Gastroesophageal sphincter (tissue), 4 donors: ENCODE data around the gene EIF3B. TPM values are rescaled to one million over a fixed set of nuclear protein-coding genes. Genes with fewer than 3 reads are reported as not detected.
"Not testable (repeated sequence)": the region's sequence is repeated elsewhere in the genome, so short reads cannot be mapped to it uniquely, and the experiment has no call there.

Experiments used
- ATAC-seq: fragments of 150-250 bp; one replicate; pipeline ENCODE4 v1.9.1; 2016; ENCODE audit warnings: mild to moderate bottlenecking, moderate library complexity
- H3K27ac ChIP-seq, 4 donors: fragments of 200-600 bp; sonication (generic) in 3 of 4; 1 replicate in 3 of 4; 2 replicates in 1 of 4; pipeline ENCODE4 v1.5.1; 2016 to 2019
- H3K27me3 ChIP-seq: fragments of 200-600 bp; sonication (generic); one replicate; pipeline ENCODE4 v1.5.1; 2019
- H3K36me3 ChIP-seq, 2 donors: fragments of 200-600 bp; sonication (generic); one replicate each; pipeline ENCODE4 v1.5.1; 2019; ENCODE audit warnings: control low read depth in 1 of 2
- H3K4me1 ChIP-seq, 3 donors: fragments of 200-600 bp; sonication (generic); 1 replicate in 2 of 3; 2 replicates in 1 of 3; pipeline ENCODE4 v1.5.1; 2016 to 2019; ENCODE audit warnings: control low read depth in 2 of 3
- H3K4me3 ChIP-seq, 2 donors: fragments of 200-600 bp; sonication (generic); one replicate each; pipeline ENCODE4 v1.5.1; 2019; ENCODE audit warnings: mild to moderate bottlenecking in 1 of 2, moderate library complexity in 1 of 2
- H3K9me3 ChIP-seq, 3 donors: fragments of 200-600 bp; sonication (generic); one replicate each; pipeline ENCODE4 v1.5.1; 2017 to 2019; ENCODE audit warnings: control low read depth in 2 of 3
- EP300 ChIP-seq: sonication (generic); formaldehyde crosslinking; IDR thresholded peaks from one replicate; pipeline ENCODE4 v1.6.1; 2017; ENCODE audit warnings: antibody characterized with exemption, mild to moderate bottlenecking
- POLR2A ChIP-seq, 2 donors: fragments of 450-650 bp; IDR thresholded peaks; one replicate each; pipeline ENCODE4 v1.6.1; 2017; ENCODE audit warnings: antibody characterized with exemption in 2 of 2, mild to moderate bottlenecking in 2 of 2, moderate library complexity in 1 of 2
- POLR2AphosphoS5 ChIP-seq: sonication (generic); formaldehyde crosslinking; IDR thresholded peaks from one replicate; pipeline ENCODE4 v1.6.1; 2017; ENCODE audit warnings: antibody characterized with exemption
- WGBS, 2 donors: methylation state at CpG; one replicate each; pipeline ENCODE4 v1.1.5; 2018; ENCODE audit warnings: low coverage in 1 of 2; 5-methylcytosine and 5-hydroxymethylcytosine counted together
- total RNA-seq, 4 donors: library from RNA; depleted of rRNA; stranded (reverse); fragments of >200 nt; gene quantifications; one replicate each; pipeline ENCODE4 v1.1.0, GENCODE V29; 2016
- TF ChIP-seq, protein P1 (sequence below), 4 experiments: fragments of 200-600 bp in 2 of 4; fragments of 450-650 bp in 2 of 4; sonication (generic) in 1 of 4; IDR thresholded peaks; one replicate each; pipeline ENCODE4 v1.5.1; 2017 to 2019; ENCODE audit warnings: antibody characterized with exemption in 4 of 4, mild to moderate bottlenecking in 2 of 4, moderate library complexity in 2 of 4

The EIF3B gene
- total RNA-seq: 100 to 1,000 TPM; 126 to 147 (median 137) TPM

DNA sequence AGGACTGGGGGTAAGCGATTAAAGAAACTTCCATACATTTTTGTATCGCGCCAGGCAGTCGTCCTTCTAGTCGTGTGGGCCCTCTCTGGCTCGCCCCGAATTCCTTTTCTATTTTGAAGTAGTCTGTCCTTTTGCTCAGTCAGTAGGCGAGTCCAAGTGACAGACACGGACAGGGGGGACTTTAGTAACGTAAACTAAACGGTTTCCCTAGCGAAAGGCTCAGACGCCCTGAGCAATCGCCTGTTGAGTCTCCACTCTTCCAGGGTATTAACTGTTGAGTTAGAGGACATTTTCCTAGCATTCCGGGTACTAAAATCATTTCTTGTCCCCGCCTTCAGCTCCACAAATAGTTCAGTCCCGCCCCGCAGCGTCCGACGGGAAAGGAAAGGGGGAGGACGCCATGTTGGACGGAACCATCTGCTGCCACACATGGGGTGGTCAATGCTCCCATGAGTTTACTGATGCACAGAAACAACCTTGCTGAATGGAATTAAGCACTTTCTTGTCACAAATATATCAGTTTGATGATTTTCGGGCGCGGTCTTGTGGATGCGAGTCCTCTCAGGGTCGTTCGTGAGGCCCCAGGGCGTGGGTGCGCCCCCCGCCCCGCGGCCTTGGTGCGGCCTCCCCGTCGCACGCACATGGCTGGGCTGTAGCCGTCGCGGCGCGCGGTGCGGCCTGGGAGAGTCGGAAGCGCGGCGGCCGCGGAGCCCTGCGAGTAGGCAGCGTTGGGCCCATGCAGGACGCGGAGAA lies at the start of gene EIF3B:
EIF3B (plus strand) TSS at position 642 of the 753 bp plus-strand sequence; CDS start at position 737, 95 bp downstream.
- peak; percentile 94 for ATAC-seq
- peak within 1 kb of the TSS; percentile 95 to 99 (median 97) for H3K27ac ChIP-seq
- peaks cover 0 to 18% of the 10 kb centered on the region in 2 donors for H3K36me3 ChIP-seq
- WGBS, 2 donors: 0% methylated on average over 8 of the region's 55 CpGs
- H3K4me3 ChIP-seq: peak within 1 kb of the TSS; percentile 96 to 100
- H3K4me1 ChIP-seq: peaks cover 0 to 53% (median 27%) of the 10 kb centered on the region in 3 donors
- H3K27me3 ChIP-seq: no peaks in the 10 kb centered on the region
- TF ChIP-seq, protein P1, sequence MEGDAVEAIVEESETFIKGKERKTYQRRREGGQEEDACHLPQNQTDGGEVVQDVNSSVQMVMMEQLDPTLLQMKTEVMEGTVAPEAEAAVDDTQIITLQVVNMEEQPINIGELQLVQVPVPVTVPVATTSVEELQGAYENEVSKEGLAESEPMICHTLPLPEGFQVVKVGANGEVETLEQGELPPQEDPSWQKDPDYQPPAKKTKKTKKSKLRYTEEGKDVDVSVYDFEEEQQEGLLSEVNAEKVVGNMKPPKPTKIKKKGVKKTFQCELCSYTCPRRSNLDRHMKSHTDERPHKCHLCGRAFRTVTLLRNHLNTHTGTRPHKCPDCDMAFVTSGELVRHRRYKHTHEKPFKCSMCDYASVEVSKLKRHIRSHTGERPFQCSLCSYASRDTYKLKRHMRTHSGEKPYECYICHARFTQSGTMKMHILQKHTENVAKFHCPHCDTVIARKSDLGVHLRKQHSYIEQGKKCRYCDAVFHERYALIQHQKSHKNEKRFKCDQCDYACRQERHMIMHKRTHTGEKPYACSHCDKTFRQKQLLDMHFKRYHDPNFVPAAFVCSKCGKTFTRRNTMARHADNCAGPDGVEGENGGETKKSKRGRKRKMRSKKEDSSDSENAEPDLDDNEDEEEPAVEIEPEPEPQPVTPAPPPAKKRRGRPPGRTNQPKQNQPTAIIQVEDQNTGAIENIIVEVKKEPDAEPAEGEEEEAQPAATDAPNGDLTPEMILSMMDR (IDR thresholded peaks at IDR 0.05): peak in 2 of 4 experiments; percentile 17 to 30
- TF ChIP-seq EP300 (no peak), POLR2A (IDR thresholded peaks at IDR 0.05) (peak; percentile 52 to 69), POLR2AphosphoS5 (peak; percentile 76)
- H3K9me3 ChIP-seq: no peaks in the 10 kb centered on the region

DNA sequence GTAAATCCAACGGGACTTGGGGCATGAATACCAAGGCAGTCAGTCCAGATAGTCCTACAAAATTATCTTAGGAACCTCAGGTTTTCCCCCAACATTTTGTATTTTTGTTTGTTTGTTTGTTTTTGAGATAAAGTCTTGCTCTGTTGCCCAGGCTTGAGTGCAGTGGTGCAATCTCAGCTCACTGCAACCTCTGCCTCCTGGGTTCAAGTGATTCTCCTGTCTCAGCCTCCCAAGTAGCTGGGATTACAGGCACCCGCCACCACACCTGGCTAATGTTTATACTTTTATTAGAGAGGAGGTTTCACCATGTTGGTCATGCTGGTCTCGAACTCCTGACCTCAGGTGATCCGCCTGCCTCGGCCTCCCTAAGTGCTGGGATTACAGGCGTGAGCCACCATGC lies 49.4 kb upstream of the EIF3B start:
- H3K27ac ChIP-seq: not testable (repeated sequence)

DNA sequence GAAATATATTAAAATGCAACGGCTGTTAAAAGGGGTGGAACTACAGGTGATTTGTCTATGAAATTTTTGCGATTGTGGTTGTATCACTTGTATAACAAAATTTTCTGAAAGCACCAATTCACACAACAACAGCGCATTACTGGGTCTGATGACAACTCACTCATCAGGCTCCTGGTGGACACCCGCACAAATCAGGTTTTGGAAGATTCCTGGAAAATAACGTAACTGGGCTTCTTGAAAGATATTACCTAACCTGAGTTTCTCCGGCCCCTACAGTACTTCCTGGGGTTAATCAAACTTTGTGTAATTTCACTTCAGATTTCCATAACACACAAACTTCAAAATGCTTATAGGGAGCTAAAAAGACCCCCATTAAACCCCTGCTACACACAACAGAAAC lies 47.9 kb upstream of the EIF3B start:
- TF ChIP-seq EP300 (no peak), POLR2A (IDR thresholded peaks at IDR 0.05) (no peak), POLR2AphosphoS5 (no peak)
- TF ChIP-seq, protein P1 (IDR thresholded peaks at IDR 0.05): no peak
- Histone ChIP-seq H3K36me3 (peaks cover 0 to 13% of the 10 kb centered on the region in 2 donors), H3K4me1 (peaks cover 0 to 9% (median 0%) of the 10 kb centered on the region in 3 donors), H3K4me3 (no peak overlapping the region), H3K9me3 (no peaks in the 10 kb centered on the region), H3K27me3 (no peaks in the 10 kb centered on the region), H3K27ac (no peak overlapping the region)
- WGBS, 2 donors: 85 to 90% methylated on average over 2 to 6 of the region's 6 CpGs
- no peak for ATAC-seq

More for the DNA sequence above, 49.4 kb upstream of the EIF3B start:
- H3K9me3 ChIP-seq, H3K4me1 ChIP-seq, H3K27me3 ChIP-seq, H3K4me3 ChIP-seq, ATAC-seq: not testable (repeated sequence)
- H3K36me3 ChIP-seq: peaks cover 0 to 13% of the 10 kb centered on the region in 2 donors
- WGBS, 2 donors: 74 to 85% methylated on average over 3 to 5 of the region's 6 CpGs

DNA sequence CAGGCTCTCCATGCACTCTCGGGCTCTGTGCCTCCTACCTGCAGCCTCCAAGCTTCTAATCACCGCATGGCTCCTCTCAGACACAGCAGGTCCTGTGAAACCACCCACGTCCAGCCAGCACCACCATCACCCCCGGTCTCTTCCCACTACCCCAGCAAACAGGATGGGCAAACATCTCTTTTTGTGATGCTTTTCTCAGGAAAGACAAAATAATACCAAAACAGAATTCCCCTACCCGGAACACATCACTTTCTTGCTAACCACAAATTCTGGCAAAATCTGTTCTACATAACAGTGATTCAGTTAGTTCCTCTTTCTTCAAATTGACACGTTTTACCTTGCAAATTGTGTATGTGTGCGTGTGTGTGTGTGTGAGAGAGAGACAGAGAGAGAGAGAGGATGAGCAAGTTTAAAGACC lies 46.9 kb upstream of the EIF3B start:
- TF ChIP-seq POLR2A (IDR thresholded peaks at IDR 0.05): no peak
- TF ChIP-seq POLR2AphosphoS5: no peak
- TF ChIP-seq, protein P1 (IDR thresholded peaks at IDR 0.05): no peak
- no peak for TF ChIP-seq EP300
- ATAC-seq: no peak
- Histone ChIP-seq H3K9me3 (no peaks in the 10 kb centered on the region), H3K36me3 (peaks cover 0 to 13% of the 10 kb centered on the region in 2 donors), H3K27ac (no peak overlapping the region), H3K27me3 (no peaks in the 10 kb centered on the region), H3K4me1 (peaks cover 0 to 10% (median 0%) of the 10 kb centered on the region in 3 donors), H3K4me3 (no peak overlapping the region)
- WGBS, 2 donors: 81 to 89% methylated on average over 6 to 7 of the region's 7 CpGs

DNA sequence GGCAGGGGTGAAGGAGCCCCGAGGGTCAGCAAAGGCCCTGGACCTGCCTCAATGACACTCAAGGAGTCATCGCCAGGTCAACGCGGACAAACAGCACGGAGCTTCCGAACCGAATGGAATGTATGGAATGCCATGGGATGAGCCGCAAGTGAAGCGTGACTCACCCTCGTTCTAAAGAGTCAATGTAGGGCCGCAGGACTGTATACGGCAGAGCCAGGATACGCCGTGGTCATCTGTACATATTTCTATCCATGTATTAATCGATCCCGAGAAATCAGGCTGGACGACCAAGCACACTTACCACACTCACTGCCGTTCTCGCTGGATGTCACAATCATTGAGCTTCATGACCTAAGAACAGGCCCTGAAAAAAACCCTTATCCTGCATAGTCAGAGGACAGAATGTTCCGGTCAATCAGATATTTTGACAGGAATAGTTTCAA lies 44.7 kb upstream of the EIF3B start:
- no peak for ATAC-seq
- peaks cover 0 to 13% of the 10 kb centered on the region in 2 donors for H3K36me3 ChIP-seq
- no peak overlapping the region for H3K27ac ChIP-seq
- 82 to 91% methylated on average over 9 to 18 of the region's 20 CpGs for WGBS, 2 donors
- TF ChIP-seq POLR2AphosphoS5: peak; percentile 13
- TF ChIP-seq, protein P1 (IDR thresholded peaks at IDR 0.05): no peak
- peaks cover 0 to 22% (median 0%) of the 10 kb centered on the region in 3 donors for H3K4me1 ChIP-seq
- no peaks in the 10 kb centered on the region for H3K27me3 ChIP-seq
- H3K4me3 ChIP-seq: no peak overlapping the region
- no peaks in the 10 kb centered on the region for H3K9me3 ChIP-seq
